ENCODE data around the gene LSMEM2.
A peak's percentile ranks its signal among the peaks of the same experiment; 100 is the strongest.
"Not testable (repeated sequence)": the region's sequence is repeated elsewhere in the genome, so short reads cannot be mapped to it uniquely, and the experiment has no call there.

Gene LSMEM2

GRCh38 chr3:50298836-50299637, 20.1 kb downstream of the LSMEM2 start, which contains the start of the genes HYAL3 and NAA80:
Gene HYAL3, minus strand, starts transcription at chr3:50299405. Its CDS starts 3,803 bp downstream, at chr3:50295602.
Gene NAA80, minus strand, starts transcription at chr3:50299405. Its CDS starts 1,942 bp downstream, at chr3:50297463.
- DNase-seq (ENCODE audit: low read depth in 2 of 2), result peak; percentile 98 to 99

- DNase-seq (ENCODE audit: low read depth in 2 of 2), result no peak
Observed at GRCh38 chr3:50299638-50299928, 20.7 kb downstream of the LSMEM2 start.

GRCh38 chr3:50299929-50300680, 21.2 kb downstream of the LSMEM2 start:
- DNase-seq (ENCODE audit: low read depth in 2 of 2), result no peak

- no peak for DNase-seq (ENCODE audit: low read depth in 2 of 2)
Observed at GRCh38 chr3:50300681-50301254, 21.9 kb downstream of the LSMEM2 start.

GRCh38 chr3:50302095-50303012, 23.5 kb downstream of the LSMEM2 start:
- DNase-seq (ENCODE audit: low read depth in 2 of 2), result no peak

GRCh38 chr3:50303013-50303815, 24.3 kb downstream of the LSMEM2 start, which contains the start of gene HYAL1:
Gene HYAL1, minus strand, starts transcription at chr3:50303574. Its CDS starts 618 bp downstream, at chr3:50302956.
- no peak for DNase-seq (ENCODE audit: low read depth in 2 of 2)

- no peak for DNase-seq (ENCODE audit: low read depth in 2 of 2)
Observed at GRCh38 chr3:50304601-50305000, 25.7 kb downstream of the LSMEM2 start.

GRCh38 chr3:50312041-50312440, 33.2 kb downstream of the LSMEM2 start:
- DNase-seq (ENCODE audit: low read depth in 2 of 2), result not testable (repeated sequence)

- no peak for DNase-seq (ENCODE audit: low read depth in 2 of 2)
Observed at GRCh38 chr3:50314342-50314741, 35.5 kb downstream of the LSMEM2 start.

- DNase-seq (ENCODE audit: low read depth in 2 of 2), result no peak
Observed at GRCh38 chr3:50314816-50315215, 35.9 kb downstream of the LSMEM2 start.

- DNase-seq (ENCODE audit: low read depth in 2 of 2), result peak; percentile 56
Observed at GRCh38 chr3:50316657-50317242, 37.9 kb downstream of the LSMEM2 start.

- DNase-seq (ENCODE audit: low read depth in 2 of 2), result no peak
Observed at GRCh38 chr3:50317300-50317699, 38.4 kb downstream of the LSMEM2 start.

- DNase-seq (ENCODE audit: low read depth in 2 of 2), result no peak
Observed at GRCh38 chr3:50318163-50318562, 39.3 kb downstream of the LSMEM2 start.

GRCh38 chr3:50318615-50319014, 39.7 kb downstream of the LSMEM2 start:
- DNase-seq (ENCODE audit: low read depth in 2 of 2), result no peak

- no peak for DNase-seq (ENCODE audit: low read depth in 2 of 2)
Observed at GRCh38 chr3:50319181-50319893, 40.5 kb downstream of the LSMEM2 start.

- no peak for DNase-seq (ENCODE audit: low read depth in 2 of 2)
Observed at GRCh38 chr3:50319894-50320625, 41.2 kb downstream of the LSMEM2 start.

- peak; percentile 44 to 45 for DNase-seq (ENCODE audit: low read depth in 2 of 2)
Observed at GRCh38 chr3:50320853-50321335, 42.0 kb downstream of the LSMEM2 start.

- DNase-seq (ENCODE audit: low read depth in 2 of 2), result peak; percentile 73
Observed at GRCh38 chr3:50321336-50322114, 42.6 kb downstream of the LSMEM2 start.
